RCC 7860 (cell line): Measurements from ENCODE around the gene SOSTDC1.
A peak's percentile ranks its signal among the peaks of the same experiment; 100 is the strongest.
"Not testable (repeated sequence)": the region's sequence is repeated elsewhere in the genome, so short reads cannot be mapped to it uniquely, and the experiment has no call there.

ENCODE experiments used
- DNase-seq: peaks from one replicate; pipeline ENCODE4 v3.0.0-alpha.2; 2015; ENCODE audit warnings: low spot score
- FAIRE-seq: peaks from 2 replicates; lab custom pipeline; 2012; peaks lifted over from hg19 to GRCh38; lab: Jason Lieb, UNC

SOSTDC1 gene

GRCh38 chr7:16463520-16463919 lies 2.0 kb downstream of the SOSTDC1 start:
- FAIRE-seq (no peak), DNase-seq (no peak)

DNA sequence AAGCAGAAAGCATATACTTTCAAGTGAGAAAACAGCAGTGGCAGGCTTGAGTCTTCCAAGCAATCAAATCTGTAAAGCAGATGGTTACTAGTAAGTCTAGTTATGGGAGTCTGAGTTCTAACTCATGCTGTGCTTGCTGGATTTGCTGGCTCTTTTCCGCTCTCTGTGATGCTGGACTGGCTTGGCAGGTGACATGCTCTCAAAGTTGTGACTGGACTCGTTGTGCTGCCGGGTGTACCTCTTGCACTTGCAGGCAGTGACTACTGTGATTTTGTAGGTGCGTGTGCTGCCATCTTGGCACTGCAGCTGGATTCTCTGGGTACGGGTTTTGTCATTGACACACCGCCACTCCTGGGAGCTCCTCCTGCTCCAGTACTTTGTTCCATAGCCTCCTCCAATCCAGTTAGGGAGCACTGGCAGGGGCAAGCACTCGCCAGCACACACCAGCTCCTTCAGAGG lies 3.1 kb downstream of the SOSTDC1 start:
- DNase-seq (no peak), FAIRE-seq (no peak)

- FAIRE-seq (no peak), DNase-seq (no peak)
Observed at GRCh38 chr7:16460789-16461493, 4.6 kb downstream of the SOSTDC1 start.

GRCh38 chr7:16456303-16456702 lies 9.2 kb downstream of the SOSTDC1 start:
- DNase-seq, FAIRE-seq: not testable (repeated sequence)

- DNase-seq (no peak), FAIRE-seq (no peak)
Observed at GRCh38 chr7:16455591-16455990, 9.9 kb downstream of the SOSTDC1 start.

DNA sequence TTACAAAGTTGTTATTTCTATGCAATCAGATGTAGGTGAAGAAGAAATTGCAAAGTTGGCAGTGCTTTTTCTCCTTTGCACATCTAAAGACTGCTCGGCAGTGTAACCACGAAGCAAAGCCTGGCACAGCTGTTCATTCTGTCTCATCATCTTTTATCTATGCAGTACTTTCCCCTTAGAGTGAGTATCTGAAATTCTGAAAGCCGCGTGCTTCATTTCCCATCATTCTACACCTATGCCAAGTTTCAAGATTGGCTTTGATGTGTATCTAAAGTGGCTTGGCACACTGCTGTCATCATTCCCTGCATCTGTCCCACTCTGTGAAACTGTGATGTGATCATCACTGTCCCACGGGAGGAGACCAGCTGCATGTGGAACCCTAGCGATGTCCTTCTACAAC lies 15.2 kb downstream of the SOSTDC1 start:
- DNase-seq, result no peak
- no peak for FAIRE-seq

GRCh38 chr7:16447876-16448275 lies 17.7 kb downstream of the SOSTDC1 start:
- DNase-seq, result no peak
- FAIRE-seq, result no peak

DNA sequence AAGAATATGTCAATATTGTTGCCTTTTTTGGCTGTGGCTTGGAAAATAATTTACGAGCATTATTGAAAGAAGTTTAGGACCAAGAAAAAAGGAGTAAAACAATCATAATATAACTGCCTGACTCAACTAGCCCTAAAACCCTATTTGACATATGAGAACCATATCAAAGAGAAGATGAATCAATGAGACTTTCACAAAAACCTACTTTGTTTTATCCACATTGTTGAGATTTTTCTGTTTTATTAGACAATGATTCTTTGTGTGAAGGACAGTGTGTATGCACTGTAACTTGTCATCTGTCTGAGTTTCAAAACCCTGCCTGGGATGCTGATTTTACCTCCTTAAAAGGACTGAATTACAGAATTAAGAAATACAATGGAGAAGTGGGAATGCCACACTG lies 19.0 kb downstream of the SOSTDC1 start:
- no peak for DNase-seq
- no peak for FAIRE-seq

GRCh38 chr7:16443871-16444270 lies 21.7 kb downstream of the SOSTDC1 start:
- not testable (repeated sequence) for DNase-seq, FAIRE-seq

- FAIRE-seq (no peak), DNase-seq (no peak)
Observed at GRCh38 chr7:16438988-16439387, 26.6 kb downstream of the SOSTDC1 start.

DNA sequence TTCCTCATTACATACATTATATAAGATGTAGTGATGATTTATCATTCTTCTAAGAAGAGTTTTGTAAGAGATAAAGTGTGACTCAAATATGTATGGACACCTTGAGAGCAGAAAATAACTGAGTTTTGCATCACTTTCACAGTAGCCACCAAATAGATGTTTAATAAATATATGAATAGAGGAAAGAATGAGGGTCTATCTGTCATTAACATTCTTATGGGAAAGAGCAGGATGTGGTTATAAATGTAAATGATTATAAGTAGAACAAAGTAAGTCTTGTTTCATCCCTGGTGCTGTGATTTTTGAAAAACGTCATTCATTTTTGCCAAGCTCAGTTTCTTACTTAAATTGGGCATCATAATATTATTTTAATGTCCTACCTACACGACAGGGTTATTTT lies 29.2 kb downstream of the SOSTDC1 start:
- DNase-seq (no peak), FAIRE-seq (no peak)

- no peak for DNase-seq
- no peak for FAIRE-seq
Observed at GRCh38 chr7:16433568-16434122, 31.9 kb downstream of the SOSTDC1 start.

GRCh38 chr7:16432425-16432731 lies 33.2 kb downstream of the SOSTDC1 start:
- FAIRE-seq (no peak), DNase-seq (no peak)

DNA sequence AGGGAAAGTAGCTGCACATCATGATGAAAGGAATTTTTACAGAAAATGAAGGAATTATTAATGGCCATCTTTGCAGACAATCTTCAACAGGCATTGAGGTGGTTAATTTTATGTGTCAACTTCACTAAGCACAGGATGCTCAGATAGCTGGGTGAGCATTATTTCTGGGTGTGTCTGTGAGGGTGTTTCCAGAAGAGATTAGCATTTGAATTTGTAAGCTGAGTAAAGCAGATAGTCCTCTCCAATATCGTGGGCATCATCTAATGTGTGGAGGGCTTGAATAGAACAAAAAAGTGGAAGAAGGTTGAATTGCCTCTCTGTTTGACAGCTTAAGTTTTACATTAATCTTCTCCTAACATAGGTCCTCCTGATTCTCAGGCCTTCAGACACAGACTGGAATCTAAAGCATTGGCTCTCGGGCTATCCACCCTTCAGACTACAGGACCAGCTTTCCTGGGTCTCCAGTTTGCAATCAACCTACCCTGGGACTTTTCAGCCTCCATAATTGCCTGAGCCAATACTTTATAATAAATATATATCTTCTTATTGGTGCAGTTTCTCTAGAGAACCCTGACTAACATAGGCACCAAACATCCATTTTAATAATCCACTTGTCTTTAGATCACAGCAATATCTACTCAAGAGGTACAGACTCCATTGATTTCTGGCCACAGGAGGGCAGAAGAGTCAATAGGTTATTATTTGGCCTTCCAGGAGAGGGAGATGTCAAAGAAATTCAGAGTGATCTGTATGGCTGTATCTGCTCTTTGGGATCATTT lies 33.7 kb downstream of the SOSTDC1 start:
- DNase-seq (no peak), FAIRE-seq (no peak)

GRCh38 chr7:16430133-16430532 lies 35.4 kb downstream of the SOSTDC1 start:
- peak; percentile 38 for DNase-seq
- no peak for FAIRE-seq

DNA sequence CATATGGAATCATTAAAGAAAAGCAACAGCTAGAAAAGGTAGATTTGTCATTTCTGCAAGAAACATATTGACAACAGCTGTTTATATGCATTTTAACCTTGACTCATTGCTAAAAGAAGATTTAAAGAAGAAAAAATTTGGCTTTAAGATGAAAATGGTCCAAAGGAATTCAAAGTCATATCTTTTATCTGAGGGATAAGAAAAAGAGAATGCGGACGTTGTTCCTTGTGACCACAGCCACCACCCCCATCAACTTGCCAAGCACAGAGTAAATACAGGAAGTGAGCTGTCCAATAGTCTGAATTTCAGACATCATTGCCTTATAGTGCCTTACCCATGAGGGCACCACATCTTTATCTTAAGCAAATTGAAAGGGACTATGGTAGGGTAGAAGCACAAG lies 36.9 kb downstream of the SOSTDC1 start:
- peak; percentile 60 for DNase-seq

GRCh38 chr7:16428182-16428581 lies 37.4 kb downstream of the SOSTDC1 start:
- FAIRE-seq (no peak), DNase-seq (no peak)

More for the DNA sequence above, 36.9 kb downstream of the SOSTDC1 start:
- FAIRE-seq, result peak; percentile 48

DNA sequence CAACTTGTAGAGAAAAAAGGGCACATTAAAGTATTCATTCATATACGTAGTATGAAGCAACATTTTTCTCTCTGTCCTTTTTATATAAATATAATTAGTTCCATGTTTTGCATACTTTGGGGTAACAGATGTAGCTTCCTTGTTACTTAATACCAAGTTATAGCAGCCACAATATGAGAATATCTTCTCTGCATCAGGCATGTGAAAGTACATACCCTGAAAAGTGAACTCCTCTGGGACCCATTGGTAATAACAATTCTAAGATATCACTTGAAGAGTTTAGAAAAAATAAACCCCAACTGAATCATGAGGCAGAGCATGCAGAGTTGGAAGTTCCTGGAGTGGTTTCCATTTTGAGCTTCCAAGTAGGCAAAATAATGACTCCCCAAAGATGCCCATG lies 41.8 kb downstream of the SOSTDC1 start:
- no peak for DNase-seq
- no peak for FAIRE-seq

DNA sequence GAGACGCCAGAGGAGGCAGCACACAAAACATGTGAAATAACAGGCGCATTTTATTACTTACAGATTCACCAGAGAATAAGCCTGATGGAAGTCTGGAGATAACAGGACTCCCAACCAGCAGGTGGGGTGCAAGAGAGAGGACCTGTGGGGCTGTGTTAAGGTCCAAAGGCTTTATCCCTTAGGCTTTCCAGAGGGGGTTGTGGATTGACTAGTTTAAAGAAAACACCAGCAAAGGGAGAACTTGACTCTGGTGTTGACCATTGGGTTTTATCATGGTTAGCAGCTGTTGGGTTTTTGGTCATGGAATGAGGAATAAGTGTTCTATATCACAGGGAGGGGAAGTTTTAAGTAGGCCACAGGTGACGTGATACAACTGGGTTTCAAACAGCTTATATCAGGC lies 42.6 kb downstream of the SOSTDC1 start:
- no peak for DNase-seq
- FAIRE-seq, result no peak

DNA sequence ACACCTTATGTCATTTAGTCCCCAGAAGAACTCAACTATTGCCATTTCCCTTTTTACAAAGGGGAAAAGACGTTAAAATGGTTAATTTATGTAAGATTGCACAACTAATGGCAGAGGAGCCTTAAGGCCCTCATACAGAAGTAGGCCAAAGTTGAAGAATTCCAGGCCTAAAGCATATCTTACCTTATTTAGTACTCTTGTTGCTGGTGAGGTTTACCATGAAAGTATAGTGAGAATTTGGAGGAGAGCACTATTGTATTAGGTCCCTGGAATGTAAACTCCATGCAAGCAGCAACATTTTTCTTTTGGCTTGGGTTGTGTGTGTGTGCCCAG lies 43.5 kb downstream of the SOSTDC1 start:
- FAIRE-seq, result no peak
- DNase-seq, result no peak

DNA sequence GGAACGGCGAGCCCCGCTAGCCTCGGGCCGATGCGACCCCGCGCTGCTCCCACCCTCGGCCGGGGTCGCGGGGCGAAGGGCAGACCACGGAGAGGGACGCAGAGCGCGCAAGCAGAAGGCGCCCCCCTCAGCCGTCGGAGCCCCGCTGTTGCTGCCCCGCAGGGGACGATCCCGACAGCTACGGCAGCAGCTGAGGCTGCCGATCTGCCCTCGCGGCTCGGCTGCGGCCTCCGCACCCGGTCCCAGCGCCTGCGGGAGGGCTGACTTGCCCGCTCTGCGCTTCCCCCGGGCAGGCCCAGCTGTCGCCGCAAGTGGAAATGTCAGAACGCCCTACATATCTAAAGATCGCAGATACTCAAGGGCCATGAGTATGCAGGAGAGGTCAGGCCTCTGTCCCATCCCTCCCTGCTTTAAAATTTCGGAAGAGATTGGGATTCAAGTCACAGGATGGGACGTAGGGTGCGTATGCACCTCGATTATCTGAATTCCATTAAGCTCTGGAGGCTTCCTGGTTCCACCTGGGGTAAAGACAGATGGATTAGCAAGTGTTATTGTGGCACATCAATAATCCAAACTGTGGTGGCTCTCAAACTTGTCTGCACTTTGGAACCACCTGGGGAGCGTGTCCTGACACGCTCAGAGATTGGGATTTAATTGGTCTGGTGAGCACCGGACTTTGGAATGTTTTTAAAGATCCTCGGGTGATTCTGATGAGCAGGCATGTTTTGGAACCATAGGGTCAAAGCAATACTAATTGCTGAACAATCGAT lies 44.0 kb downstream of the SOSTDC1 start, which contains the start of gene CRPPA:
CRPPA (minus strand) TSS at position 206 of the 770 bp plus-strand sequence. CDS start 216 bp downstream, outside the sequence.
- DNase-seq (no peak), FAIRE-seq (no peak)
